HFFc6 (cell line): ENCODE results near the gene NIPA2. TPM values are rescaled to one million over a fixed set of nuclear protein-coding genes. Genes with fewer than 3 reads are reported as not detected.

ENCODE experiments used
- DNase-seq: peaks from one replicate; pipeline ENCODE4 v3.0.0-alpha.2; 2018
- H3K27ac Mint-ChIP-seq: 2 replicates; pipeline ENCODE4 v1.8.0; 2020; ENCODE audit warnings: mild to moderate bottlenecking, mixed read lengths
- H3K27me3 Mint-ChIP-seq: 2 replicates; pipeline ENCODE4 v1.8.0; 2021; ENCODE audit warnings: mild to moderate bottlenecking, moderate library complexity, mixed read lengths; ENCODE audit not compliant: insufficient read depth
- H3K36me3 Mint-ChIP-seq: 2 replicates; pipeline ENCODE4 v1.8.0; 2021; ENCODE audit warnings: low read depth, mixed read lengths
- H3K4me1 Mint-ChIP-seq: 2 replicates; pipeline ENCODE4 v1.8.0; 2020; ENCODE audit warnings: low read depth, mixed read lengths
- H3K4me3 Mint-ChIP-seq: 2 replicates; pipeline ENCODE4 v1.8.0; 2020; ENCODE audit warnings: mild to moderate bottlenecking, moderate library complexity, mixed read lengths
- H3K9me3 Mint-ChIP-seq: 2 replicates; pipeline ENCODE4 v1.8.0; 2020; ENCODE audit warnings: mild to moderate bottlenecking, mixed read lengths
- total RNA-seq, 6 experiments: library from RNA; stranded (reverse); fragmentation: NEBNext Ultra II Directional; extraction: Animal tissue kit (Norgen Biotek cat#: 25700); gene quantifications; 2 replicates in 1 of 6; 3 replicates in 5 of 6; pipeline ENCODE4 v1.2.3, GENCODE V29; 2021
- TF ChIP-seq, protein P1 (sequence below): fragments of 200-600 bp; sonication (generic); IDR thresholded peaks from 2 replicates; pipeline ENCODE4 v1.5.0; 2021; ENCODE audit warnings: antibody characterized with exemption, mild to moderate bottlenecking

The NIPA2 gene
- total RNA-seq, 6 experiments from 2014 or later, result 71.7 to 92.4 (median 76.6) TPM

- Mint-ChIP-seq H3K27me3 (peaks cover 2% of the 10 kb centered on the region; the same call in 1 of the 2 replicates), H3K4me1 (no peaks in the 10 kb centered on the region), H3K36me3 (peaks cover 33% of the 10 kb centered on the region), H3K9me3 (no peaks in the 10 kb centered on the region), H3K27ac (no peak overlapping the region), H3K4me3 (no peak overlapping the region)
- TF ChIP-seq, protein P1, sequence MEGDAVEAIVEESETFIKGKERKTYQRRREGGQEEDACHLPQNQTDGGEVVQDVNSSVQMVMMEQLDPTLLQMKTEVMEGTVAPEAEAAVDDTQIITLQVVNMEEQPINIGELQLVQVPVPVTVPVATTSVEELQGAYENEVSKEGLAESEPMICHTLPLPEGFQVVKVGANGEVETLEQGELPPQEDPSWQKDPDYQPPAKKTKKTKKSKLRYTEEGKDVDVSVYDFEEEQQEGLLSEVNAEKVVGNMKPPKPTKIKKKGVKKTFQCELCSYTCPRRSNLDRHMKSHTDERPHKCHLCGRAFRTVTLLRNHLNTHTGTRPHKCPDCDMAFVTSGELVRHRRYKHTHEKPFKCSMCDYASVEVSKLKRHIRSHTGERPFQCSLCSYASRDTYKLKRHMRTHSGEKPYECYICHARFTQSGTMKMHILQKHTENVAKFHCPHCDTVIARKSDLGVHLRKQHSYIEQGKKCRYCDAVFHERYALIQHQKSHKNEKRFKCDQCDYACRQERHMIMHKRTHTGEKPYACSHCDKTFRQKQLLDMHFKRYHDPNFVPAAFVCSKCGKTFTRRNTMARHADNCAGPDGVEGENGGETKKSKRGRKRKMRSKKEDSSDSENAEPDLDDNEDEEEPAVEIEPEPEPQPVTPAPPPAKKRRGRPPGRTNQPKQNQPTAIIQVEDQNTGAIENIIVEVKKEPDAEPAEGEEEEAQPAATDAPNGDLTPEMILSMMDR, result no peak
- no peak for DNase-seq
Measured at GRCh38 chr15:22907161-22907950, 68.9 kb downstream of the NIPA2 start.

DNA sequence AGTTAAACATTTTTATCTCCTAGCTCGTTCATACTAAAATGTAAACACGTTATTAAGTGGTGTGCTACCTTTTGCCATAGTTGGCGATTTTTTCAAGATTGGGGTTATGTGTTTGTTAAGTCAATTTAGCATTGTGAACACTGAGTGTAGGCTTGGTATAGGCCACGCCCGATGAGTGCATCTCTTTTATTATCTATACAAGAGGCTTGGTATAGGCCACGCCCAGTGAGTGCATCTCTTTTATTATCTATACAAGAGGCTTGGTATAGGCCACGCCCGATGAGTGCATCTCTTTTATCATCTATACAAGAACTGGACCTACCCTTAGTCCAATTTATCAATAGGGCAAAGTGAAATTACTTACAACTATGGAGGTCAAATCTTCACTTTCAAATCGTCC, 70.4 kb downstream of the NIPA2 start:
- TF ChIP-seq, protein P1, result no peak
- Mint-ChIP-seq H3K9me3 (no peaks in the 10 kb centered on the region), H3K36me3 (peaks cover 39% of the 10 kb centered on the region), H3K27ac (no peak overlapping the region), H3K4me1 (peaks cover 7% of the 10 kb centered on the region; the same call in 1 of the 2 replicates), H3K27me3 (peaks cover 2% of the 10 kb centered on the region; the same call in 1 of the 2 replicates), H3K4me3 (no peak overlapping the region)
- no peak for DNase-seq

DNA sequence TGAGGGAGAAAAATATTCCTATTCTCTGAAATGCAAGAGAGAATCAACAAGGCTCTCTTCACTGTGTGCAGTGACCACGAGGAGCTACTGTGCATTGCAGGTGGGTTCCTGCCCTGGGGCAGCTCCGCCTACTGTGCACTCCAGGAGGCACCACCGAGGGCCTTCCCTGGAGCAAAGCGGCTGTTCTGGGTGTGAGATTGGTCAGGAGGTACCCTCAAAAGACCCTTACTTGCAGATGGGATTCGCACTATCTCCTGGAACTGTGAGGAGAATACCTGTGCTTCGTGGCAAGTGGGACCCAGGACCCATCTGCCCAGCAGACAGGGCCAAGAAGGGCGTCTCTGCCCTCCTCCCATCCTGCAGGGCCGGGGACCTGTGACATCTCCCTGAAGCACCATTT, 72.8 kb downstream of the NIPA2 start:
- H3K4me1 Mint-ChIP-seq, result peaks cover 11% of the 10 kb centered on the region; the same call in 1 of the 2 replicates
- H3K27ac Mint-ChIP-seq, result no peak overlapping the region
- TF ChIP-seq, protein P1, result no peak
- no peak overlapping the region for H3K4me3 Mint-ChIP-seq
- H3K36me3 Mint-ChIP-seq, result peaks cover 55% of the 10 kb centered on the region
- no peak for DNase-seq
- H3K9me3 Mint-ChIP-seq, result no peaks in the 10 kb centered on the region
- H3K27me3 Mint-ChIP-seq, result 0 out of 2 replicates have a peak, but pooled peaks cover 2% of the 10 kb centered on the region

- TF ChIP-seq, protein P1, result no peak
- Mint-ChIP-seq H3K27me3 (0 out of 2 replicates have a peak, but pooled peaks cover 2% of the 10 kb centered on the region), H3K36me3 (peaks cover 65% of the 10 kb centered on the region), H3K4me3 (no peak overlapping the region), H3K9me3 (no peaks in the 10 kb centered on the region), H3K4me1 (peaks cover 11% of the 10 kb centered on the region; the same call in 1 of the 2 replicates), H3K27ac (no peak overlapping the region)
- no peak for DNase-seq
Measured at GRCh38 chr15:22912256-22912655, 73.8 kb downstream of the NIPA2 start.

DNA sequence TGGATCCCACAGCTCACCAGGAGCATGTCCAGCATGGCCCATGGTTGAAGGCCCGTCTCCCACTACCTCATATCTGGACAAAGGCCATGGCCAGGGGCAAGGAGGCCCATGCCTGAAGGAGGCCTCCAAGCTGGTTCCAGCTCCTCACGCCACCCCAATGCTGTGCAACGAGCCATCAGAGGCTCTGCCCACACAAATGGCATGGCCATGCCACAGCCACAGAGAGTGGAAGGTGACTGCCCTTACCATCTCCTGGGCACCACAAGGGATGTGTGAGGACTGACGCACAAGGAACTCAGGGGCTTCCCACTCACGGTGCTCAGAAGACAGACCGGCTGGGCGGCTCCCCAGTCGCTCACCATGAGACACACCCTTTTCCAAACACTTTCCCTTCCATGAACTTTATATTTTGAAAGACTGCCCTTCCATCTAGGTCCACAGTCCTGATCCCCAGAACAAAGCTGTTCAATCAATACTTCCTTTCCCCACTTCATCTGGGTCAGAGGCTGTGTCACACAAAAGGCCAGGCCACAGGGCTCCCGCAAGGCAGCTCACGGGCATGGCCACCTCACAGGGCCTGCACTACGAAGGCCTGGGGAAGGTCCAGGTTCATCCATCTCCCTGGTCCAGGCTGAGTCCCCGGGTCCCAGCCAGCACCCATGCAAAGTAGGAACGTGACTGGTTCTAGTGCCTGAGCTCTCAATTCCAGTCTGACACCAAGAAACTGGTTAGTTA, 75.3 kb downstream of the NIPA2 start:
- H3K4me1 Mint-ChIP-seq, result peaks cover 20% of the 10 kb centered on the region
- H3K27me3 Mint-ChIP-seq, result peaks cover 3% of the 10 kb centered on the region; the same call in 1 of the 2 replicates
- H3K4me3 Mint-ChIP-seq, result no peak overlapping the region
- DNase-seq, result no peak
- H3K9me3 Mint-ChIP-seq, result no peaks in the 10 kb centered on the region
- no peak overlapping the region for H3K27ac Mint-ChIP-seq
- TF ChIP-seq, protein P1, result no peak
- H3K36me3 Mint-ChIP-seq, result peaks cover 71% of the 10 kb centered on the region
